GM18867 (cell line): Measurements from ENCODE around the gene RNASE8.

Experiments
- ATAC-seq: cut with Tn5 transposase; IDR thresholded peaks from one replicate; pipeline ENCODE4 v1.9.1; 2021; ENCODE audit warnings: mild to moderate bottlenecking, moderate library complexity; ENCODE audit not compliant: unreplicated experiment

Gene RNASE8

DNA sequence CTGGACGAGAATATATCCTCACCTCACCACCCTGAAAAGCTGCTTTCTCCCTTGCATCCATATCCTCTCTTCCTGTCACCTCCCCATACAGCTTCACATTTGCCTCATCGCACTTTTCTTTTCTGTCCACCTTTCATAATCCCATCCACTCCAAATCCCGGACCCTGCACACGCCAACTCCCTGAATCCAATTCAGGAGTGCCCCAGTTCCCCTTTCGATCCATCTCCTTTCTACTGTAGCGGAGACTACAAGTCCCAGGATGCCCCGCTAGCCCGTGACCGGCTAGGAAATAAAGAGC is 45.7 kb downstream of the RNASE8 start:
- ATAC-seq = no peak

DNA sequence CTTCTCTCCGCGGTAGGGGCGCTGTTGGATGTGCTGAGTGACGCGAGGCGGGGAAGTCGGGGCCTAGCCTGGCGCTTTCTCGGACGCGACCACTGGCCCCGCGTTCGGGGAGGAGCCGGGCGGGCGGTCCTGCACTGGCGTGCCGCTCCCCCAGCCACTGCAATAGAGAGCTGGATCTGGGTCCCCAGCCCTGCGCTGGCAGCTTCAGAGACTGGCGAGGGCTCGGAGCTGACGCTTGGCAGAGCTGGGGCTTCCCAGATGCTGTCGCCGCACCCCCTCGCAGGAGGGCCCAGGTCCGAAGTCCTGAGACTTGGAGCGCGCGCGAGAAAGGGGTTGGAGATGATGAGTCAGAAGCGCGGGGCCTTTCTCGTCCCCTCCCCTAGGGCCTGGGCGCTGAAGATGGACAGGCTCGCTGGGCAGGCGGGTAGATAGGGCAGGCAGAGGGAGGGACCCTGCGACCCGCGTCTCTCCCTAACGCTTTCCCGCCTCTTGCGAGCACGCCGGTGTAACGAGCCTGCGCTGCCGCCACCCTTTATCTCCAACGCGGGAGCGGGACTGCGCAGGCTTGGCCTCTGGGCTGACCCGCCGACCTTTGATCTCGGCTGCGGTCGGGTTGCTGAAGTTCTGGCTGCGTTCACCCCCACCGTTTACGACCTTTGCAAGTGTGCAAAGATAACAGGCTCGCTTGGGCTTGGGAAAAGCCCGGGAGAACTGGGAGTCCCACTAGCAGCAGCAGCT is 46.3 kb downstream of the RNASE8 start:
- peak; percentile 92 for ATAC-seq

DNA sequence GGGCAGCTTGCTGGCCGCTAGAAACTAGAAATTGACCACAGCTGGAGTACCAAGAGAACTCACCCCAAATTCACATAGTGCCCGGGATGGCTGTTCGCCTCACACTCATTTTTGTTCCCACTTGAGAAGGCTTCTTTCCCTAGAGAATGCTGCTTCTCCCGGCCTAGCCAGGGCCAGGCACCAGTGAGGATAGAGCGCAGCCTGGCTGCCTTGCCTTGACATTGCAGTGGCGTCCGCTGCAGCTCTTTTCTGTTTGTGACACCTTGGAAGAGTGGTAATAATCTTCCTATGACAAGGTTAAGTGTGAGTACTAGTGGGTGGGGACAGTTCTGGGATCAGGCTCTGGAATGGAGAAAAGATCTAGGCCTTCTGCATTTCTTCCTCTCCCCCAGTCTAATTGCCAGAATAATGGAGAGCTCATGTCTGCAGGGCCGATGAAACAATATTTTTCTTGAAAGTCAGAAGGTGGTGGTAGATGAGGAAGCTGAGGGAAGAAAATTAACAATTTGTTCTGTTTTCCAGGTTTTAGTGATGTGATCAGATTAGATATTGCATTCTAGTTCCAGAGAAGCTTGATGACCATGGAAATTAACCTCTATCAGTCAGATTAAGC is 46.9 kb downstream of the RNASE8 start:
- ATAC-seq = peak; percentile 31

DNA sequence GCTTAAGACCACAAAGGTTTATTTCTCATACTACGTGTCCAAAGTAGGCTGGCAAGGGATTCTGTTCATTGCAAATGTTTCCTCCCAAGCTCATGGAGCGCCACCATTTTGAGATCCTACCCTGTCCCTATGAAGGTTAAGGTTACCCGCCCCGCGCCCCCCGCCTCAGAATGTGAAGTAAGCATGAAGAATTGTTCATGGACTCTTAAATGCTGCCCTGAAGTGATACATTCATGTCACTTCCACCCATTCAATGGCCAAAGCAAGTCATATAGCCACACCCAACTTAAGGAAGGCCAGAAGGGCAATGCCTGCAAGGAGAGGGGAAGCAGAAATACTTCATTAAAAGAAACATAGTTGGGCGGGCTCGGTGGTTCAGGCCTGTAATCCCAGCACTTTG is 47.5 kb downstream of the RNASE8 start:
- ATAC-seq = no peak

DNA sequence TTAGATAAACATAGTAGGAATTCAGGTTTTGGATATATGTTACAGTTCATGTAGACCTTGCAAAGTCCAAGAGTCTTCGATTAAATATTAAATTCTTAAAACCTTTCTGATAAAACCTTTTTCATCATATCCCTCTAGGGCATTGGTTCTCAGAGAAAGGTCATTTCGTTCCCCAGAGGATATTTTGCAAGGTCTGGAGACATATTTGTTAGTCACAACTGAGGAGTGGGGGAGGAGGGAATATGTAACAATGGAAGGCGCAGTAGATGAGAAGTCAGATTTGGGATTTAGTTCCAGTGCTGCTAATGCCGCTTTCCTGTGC is 48.5 kb downstream of the RNASE8 start:
- no peak for ATAC-seq

DNA sequence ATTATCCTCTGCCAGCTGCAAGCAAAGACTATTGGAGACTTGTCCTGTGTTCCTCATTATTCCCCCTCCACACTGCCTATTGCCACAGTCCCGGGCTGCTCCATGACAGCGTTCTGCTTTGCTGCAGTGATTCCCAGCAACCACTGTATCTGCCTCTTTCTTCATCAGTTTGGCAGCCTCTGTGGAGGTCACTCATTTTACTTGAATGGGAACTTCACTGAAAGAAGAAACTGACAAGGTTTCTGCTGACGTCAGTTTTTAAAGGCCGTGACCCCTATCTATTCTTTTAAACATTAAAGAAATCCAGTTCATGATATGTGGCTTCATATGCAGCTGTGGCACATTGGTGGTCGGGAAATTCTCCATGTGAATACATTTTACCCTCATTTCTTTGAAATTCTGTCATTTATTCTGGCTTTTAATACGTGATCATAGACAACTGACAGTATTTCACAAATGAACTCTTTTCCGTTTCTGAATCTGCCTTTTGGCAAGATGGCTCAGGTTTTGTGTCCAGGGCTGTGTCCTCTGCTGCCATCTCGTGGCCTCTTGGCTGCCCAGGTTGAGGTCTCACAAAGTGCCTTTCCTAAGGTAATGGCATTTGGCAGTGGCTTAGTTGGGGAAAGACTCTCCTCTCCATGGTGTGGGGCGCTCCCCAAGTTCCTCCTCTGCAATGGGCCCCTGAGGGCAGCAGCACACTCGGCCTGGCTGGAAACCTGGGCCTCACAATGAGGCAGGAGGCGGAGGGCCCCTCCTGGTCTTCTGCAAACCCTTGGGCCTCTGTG is 49.1 kb downstream of the RNASE8 start:
- ATAC-seq = no peak

DNA sequence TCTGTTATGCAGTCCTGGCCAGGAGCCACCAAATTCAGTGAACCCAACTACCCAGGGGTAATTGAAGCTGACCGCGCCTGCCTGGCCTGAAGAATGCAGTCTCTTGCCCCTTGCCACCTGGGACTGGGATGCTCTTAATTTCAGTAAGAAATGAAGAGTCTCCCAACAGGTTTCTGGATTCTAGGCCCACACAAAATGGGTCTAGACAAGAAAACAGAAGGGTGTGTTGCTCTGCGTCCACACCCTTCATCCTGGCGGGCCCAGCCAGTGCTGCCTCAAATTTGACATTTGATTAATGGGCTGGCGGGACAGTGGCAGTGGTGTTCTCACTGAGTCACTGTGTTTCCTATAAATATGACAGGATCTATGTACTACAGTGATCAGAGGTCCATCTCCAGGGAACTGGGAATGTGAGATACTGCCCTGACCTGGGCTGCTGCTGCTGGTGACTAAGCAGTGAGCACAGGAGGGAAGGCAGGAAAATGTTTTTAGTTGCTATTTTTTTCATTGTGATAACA is 49.7 kb downstream of the RNASE8 start:
- ATAC-seq = no peak
